Gastroesophageal sphincter (tissue), 4 donors: ENCODE results near the gene ABL2. TPM values are rescaled to one million over a fixed set of nuclear protein-coding genes. Genes with fewer than 3 reads are reported as not detected.
A peak's percentile ranks its signal among the peaks of the same experiment; 100 is the strongest.

Source experiments
- ATAC-seq: fragments of 150-250 bp; one replicate; pipeline ENCODE4 v1.9.1; 2016; ENCODE audit warnings: mild to moderate bottlenecking, moderate library complexity
- H3K27ac ChIP-seq, 4 donors: fragments of 200-600 bp; sonication (generic) in 3 of 4; 1 replicate in 3 of 4; 2 replicates in 1 of 4; pipeline ENCODE4 v1.5.1; 2016 to 2019
- H3K27me3 ChIP-seq: fragments of 200-600 bp; sonication (generic); one replicate; pipeline ENCODE4 v1.5.1; 2019
- H3K36me3 ChIP-seq, 2 donors: fragments of 200-600 bp; sonication (generic); one replicate each; pipeline ENCODE4 v1.5.1; 2019; ENCODE audit warnings: control low read depth in 1 of 2
- H3K4me1 ChIP-seq, 3 donors: fragments of 200-600 bp; sonication (generic); 1 replicate in 2 of 3; 2 replicates in 1 of 3; pipeline ENCODE4 v1.5.1; 2016 to 2019; ENCODE audit warnings: control low read depth in 2 of 3
- H3K4me3 ChIP-seq, 2 donors: fragments of 200-600 bp; sonication (generic); one replicate each; pipeline ENCODE4 v1.5.1; 2019; ENCODE audit warnings: mild to moderate bottlenecking in 1 of 2, moderate library complexity in 1 of 2
- H3K9me3 ChIP-seq, 3 donors: fragments of 200-600 bp; sonication (generic); one replicate each; pipeline ENCODE4 v1.5.1; 2017 to 2019; ENCODE audit warnings: control low read depth in 2 of 3
- CTCF ChIP-seq, 4 experiments: fragments of 200-600 bp in 2 of 4; fragments of 450-650 bp in 2 of 4; sonication (generic) in 1 of 4; IDR thresholded peaks; one replicate each; pipeline ENCODE4 v1.5.1; 2017 to 2019; ENCODE audit warnings: antibody characterized with exemption in 4 of 4, mild to moderate bottlenecking in 2 of 4, moderate library complexity in 2 of 4
- EP300 ChIP-seq: sonication (generic); formaldehyde crosslinking; IDR thresholded peaks from one replicate; pipeline ENCODE4 v1.6.1; 2017; ENCODE audit warnings: antibody characterized with exemption, mild to moderate bottlenecking
- POLR2A ChIP-seq, 2 donors: fragments of 450-650 bp; IDR thresholded peaks; one replicate each; pipeline ENCODE4 v1.6.1; 2017; ENCODE audit warnings: antibody characterized with exemption in 2 of 2, mild to moderate bottlenecking in 2 of 2, moderate library complexity in 1 of 2
- POLR2AphosphoS5 ChIP-seq: sonication (generic); formaldehyde crosslinking; IDR thresholded peaks from one replicate; pipeline ENCODE4 v1.6.1; 2017; ENCODE audit warnings: antibody characterized with exemption
- WGBS, 2 donors: methylation state at CpG; one replicate each; pipeline ENCODE4 v1.1.5; 2018; ENCODE audit warnings: low coverage in 1 of 2; 5-methylcytosine and 5-hydroxymethylcytosine counted together
- total RNA-seq, 4 donors: library from RNA; depleted of rRNA; stranded (reverse); fragments of >200 nt; gene quantifications; one replicate each; pipeline ENCODE4 v1.1.0, GENCODE V29; 2016

The ABL2 gene
- total RNA-seq, 4 donors from 2014 or later: 11.8 to 22.2 (median 17.2) TPM

GRCh38 chr1:179099891-179100290 lies 129.6 kb downstream of the ABL2 start:
- Histone ChIP-seq H3K9me3 (no peaks in the 10 kb centered on the region), H3K4me3 (no peak overlapping the region), H3K36me3 (peaks cover 0 to 47% of the 10 kb centered on the region in 2 donors), H3K4me1 (no peaks in the 10 kb centered on the region), H3K27me3 (no peaks in the 10 kb centered on the region), H3K27ac (no peak overlapping the region)
- no peak for ATAC-seq
- TF ChIP-seq CTCF (IDR thresholded peaks at IDR 0.05) (no peak), POLR2AphosphoS5 (no peak), POLR2A (IDR thresholded peaks at IDR 0.05) (no peak)
- WGBS, 2 donors: 87% methylated on average over 4 of the region's 4 CpGs; no CpG with 5 or more reads in 1 of the 2 donors

DNA sequence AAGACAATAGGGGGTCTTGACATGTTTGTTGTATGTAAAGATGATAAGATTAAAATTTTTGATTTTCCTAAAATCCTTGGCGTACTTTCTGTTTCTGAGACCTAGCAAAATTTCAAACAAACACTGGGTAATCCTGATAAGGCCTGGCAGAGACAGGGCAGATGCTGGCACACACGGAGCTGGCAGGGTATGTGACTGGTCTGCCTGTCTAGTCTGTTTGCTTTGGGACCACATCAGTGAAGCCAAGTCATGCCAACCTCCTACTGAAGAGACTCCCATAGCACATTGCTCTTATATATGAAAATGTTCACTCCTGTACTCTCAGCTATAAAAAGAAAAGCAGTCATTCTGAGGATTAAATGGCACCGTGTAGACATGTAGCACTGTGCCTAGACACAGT lies 133.6 kb downstream of the ABL2 start:
- H3K36me3 ChIP-seq: peaks cover 0 to 80% of the 10 kb centered on the region in 2 donors
- ATAC-seq: no peak

GRCh38 chr1:179095377-179095776 lies 134.1 kb downstream of the ABL2 start:
- no peaks in the 10 kb centered on the region for H3K27me3 ChIP-seq
- ATAC-seq: no peak
- peaks cover 0 to 22% (median 10%) of the 10 kb centered on the region in 3 donors for H3K4me1 ChIP-seq
- peak overlapping the region in 1 of 4 donors; percentile 14 for H3K27ac ChIP-seq
- H3K36me3 ChIP-seq: peaks cover 0 to 80% of the 10 kb centered on the region in 2 donors
- no peak overlapping the region for H3K4me3 ChIP-seq
- TF ChIP-seq EP300 (no peak), CTCF (IDR thresholded peaks at IDR 0.05) (no peak), POLR2AphosphoS5 (no peak), POLR2A (IDR thresholded peaks at IDR 0.05) (no peak)
- no peaks in the 10 kb centered on the region for H3K9me3 ChIP-seq
- 67 to 83% methylated on average over 1 to 4 of the region's 4 CpGs for WGBS, 2 donors

More for the DNA sequence above, 133.6 kb downstream of the ABL2 start:
- Histone ChIP-seq H3K4me3 (no peak overlapping the region), H3K27me3 (no peaks in the 10 kb centered on the region), H3K4me1 (peaks cover 0 to 16% (median 8%) of the 10 kb centered on the region in 3 donors), H3K27ac (no peak overlapping the region), H3K9me3 (no peaks in the 10 kb centered on the region)
- WGBS, 2 donors: 55 to 100% methylated on average over 1 to 3 of the region's 3 CpGs
- TF ChIP-seq POLR2AphosphoS5: no peak
- TF ChIP-seq EP300: no peak
- TF ChIP-seq CTCF (IDR thresholded peaks at IDR 0.05): no peak
- no peak for TF ChIP-seq POLR2A (IDR thresholded peaks at IDR 0.05)

- Histone ChIP-seq H3K36me3 (peaks cover 0 to 86% of the 10 kb centered on the region in 2 donors), H3K9me3 (no peaks in the 10 kb centered on the region), H3K27ac (peak overlapping the region in 1 of 4 donors; percentile 14), H3K4me3 (no peak overlapping the region), H3K4me1 (peaks cover 0 to 28% (median 14%) of the 10 kb centered on the region in 3 donors), H3K27me3 (no peaks in the 10 kb centered on the region)
- WGBS, 2 donors: 67% methylated on average over 1 of the region's 5 CpGs; no CpG with 5 or more reads in 1 of the 2 donors
- no peak for TF ChIP-seq POLR2AphosphoS5
- no peak for TF ChIP-seq CTCF (IDR thresholded peaks at IDR 0.05)
- TF ChIP-seq POLR2A (IDR thresholded peaks at IDR 0.05): no peak
- TF ChIP-seq EP300: no peak
- no peak for ATAC-seq
Observed at GRCh38 chr1:179094818-179095217, 134.7 kb downstream of the ABL2 start.

DNA sequence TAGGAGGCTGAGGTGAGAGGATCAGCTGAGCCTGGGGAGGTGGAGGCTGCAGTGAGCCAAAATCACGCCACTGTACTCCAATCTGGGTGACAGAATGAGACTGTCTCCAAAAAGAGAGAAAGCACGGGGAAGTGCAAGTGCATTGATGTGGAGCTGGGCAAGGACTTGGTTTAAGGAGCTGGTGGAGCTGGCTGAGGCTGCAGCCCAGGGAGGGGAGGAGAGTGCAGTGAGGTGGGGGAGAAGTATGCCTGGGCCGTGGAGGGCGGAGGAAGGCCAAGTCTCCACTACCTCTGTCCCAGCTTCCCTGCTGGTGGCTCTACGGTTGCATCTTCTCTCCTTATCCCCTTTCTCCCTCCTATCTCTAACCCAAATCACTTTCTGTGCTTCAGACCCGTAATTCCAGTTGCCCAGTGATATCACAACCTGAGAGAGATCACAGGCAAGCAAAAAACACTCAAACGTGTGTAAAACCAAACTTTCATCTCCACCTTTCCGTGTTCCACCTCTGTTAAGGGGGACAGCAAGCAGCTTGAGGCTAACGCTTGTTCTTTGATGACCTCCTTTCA lies 136.5 kb downstream of the ABL2 start:
- TF ChIP-seq EP300: no peak
- no peak for TF ChIP-seq POLR2AphosphoS5
- TF ChIP-seq CTCF (IDR thresholded peaks at IDR 0.05): no peak
- no peak for TF ChIP-seq POLR2A (IDR thresholded peaks at IDR 0.05)
- ATAC-seq: no peak
- H3K36me3 ChIP-seq: peaks cover 0 to 100% of the 10 kb centered on the region in 2 donors

More for the DNA sequence above, 136.5 kb downstream of the ABL2 start:
- Histone ChIP-seq H3K27me3 (no peaks in the 10 kb centered on the region), H3K9me3 (no peaks in the 10 kb centered on the region), H3K4me3 (no peak overlapping the region), H3K4me1 (peaks cover 0 to 32% (median 14%) of the 10 kb centered on the region in 3 donors), H3K27ac (peak overlapping the region in 1 of 4 donors; percentile 32)
- 82 to 91% methylated on average over 6 to 8 of the region's 9 CpGs for WGBS, 2 donors
